ENCODE measurements around the gene FCN3.
"Not testable (repeated sequence)": the region's sequence is repeated elsewhere in the genome, so short reads cannot be mapped to it uniquely, and the experiment has no call there.

The FCN3 gene

DNA sequence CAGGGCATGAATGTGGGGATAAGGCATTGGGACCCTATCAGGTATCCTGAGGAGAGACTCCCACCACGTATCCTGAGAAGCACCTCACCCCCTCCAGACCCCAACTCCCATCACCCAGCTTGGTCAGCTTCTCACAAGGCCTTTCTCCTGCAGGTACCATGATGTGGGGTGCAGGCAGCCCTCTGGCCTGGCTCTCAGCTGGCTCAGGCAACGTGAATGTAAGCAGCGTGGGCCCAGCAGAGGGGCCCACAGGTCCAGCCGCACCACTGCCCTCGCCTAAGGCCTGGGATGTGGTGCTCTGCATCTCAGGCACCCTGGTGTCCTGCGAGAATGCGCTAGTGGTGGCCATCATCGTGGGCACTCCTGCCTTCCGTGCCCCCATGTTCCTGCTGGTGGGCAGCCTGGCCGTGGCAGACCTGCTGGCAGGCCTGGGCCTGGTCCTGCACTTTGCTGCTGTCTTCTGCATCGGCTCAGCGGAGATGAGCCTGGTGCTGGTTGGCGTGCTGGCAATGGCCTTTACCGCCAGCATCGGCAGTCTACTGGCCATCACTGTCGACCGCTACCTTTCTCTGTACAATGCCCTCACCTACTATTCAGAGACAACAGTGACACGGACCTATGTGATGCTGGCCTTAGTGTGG is 19.1 kb upstream of the FCN3 start:
- Histone ChIP-seq H3K9ac (ENCODE audit: low read depth, low read length) (peak overlapping the region; percentile 96; the same call in 1 of the 2 replicates), H3K9me3 (ENCODE audit: control insufficient read depth, insufficient read depth, low read length) (no peaks in the 10 kb centered on the region), H3K36me3 (ENCODE audit: insufficient read depth, low read length) (no peaks in the 10 kb centered on the region), H3K4me1 (ENCODE audit: insufficient read depth, low read length) (peaks cover 19% of the 10 kb centered on the region)

DNA sequence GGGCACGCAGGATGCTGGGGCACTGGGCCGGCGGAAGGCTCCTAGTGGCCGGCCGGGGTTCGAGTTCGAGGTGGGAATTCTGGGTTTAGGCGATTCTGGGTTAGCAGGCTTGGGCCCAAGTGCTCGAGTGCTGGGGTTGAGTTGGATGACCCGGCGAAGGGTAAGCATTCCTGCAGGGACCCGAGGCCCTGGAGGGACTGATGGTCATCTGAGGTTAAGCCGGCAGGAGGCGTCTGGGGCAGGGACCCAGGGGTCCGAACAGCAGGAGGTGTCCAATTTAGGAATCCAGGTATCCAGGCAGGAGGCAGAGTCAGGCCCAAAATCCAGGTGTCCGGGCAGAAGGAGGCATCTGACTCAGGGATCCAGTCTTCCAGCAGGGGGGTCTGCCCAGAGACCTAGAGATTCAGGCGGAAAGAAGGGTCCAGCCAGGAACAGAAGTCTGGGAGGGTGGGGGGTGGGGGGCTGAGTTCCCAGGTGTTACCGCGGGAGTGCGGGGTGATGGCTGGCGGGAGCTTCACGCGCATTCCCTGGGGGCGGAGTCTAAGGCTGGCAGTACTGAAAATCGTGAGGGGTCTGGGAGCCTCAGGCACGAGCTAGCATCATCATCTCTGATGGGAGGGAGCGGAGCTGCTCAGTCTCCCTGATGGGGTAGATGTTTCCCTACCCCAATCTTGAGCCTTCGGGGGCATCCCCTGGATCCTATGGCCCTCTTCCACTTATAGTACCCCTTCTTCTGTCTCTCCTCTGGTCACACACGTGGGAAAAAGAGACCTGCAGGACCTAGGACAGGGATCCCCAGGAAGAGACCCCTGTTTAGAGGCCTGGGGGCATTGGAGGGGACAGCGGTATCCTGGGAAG is 18.4 kb upstream of the FCN3 start:
- peaks cover 12% of the 10 kb centered on the region for H3K4me1 ChIP-seq (ENCODE audit: insufficient read depth, low read length)
- no peaks in the 10 kb centered on the region for H3K9me3 ChIP-seq (ENCODE audit: control insufficient read depth, insufficient read depth, low read length)
- no peaks in the 10 kb centered on the region for H3K36me3 ChIP-seq (ENCODE audit: insufficient read depth, low read length)
- peak overlapping the region; percentile 96 for H3K9ac ChIP-seq (ENCODE audit: low read depth, low read length)

DNA sequence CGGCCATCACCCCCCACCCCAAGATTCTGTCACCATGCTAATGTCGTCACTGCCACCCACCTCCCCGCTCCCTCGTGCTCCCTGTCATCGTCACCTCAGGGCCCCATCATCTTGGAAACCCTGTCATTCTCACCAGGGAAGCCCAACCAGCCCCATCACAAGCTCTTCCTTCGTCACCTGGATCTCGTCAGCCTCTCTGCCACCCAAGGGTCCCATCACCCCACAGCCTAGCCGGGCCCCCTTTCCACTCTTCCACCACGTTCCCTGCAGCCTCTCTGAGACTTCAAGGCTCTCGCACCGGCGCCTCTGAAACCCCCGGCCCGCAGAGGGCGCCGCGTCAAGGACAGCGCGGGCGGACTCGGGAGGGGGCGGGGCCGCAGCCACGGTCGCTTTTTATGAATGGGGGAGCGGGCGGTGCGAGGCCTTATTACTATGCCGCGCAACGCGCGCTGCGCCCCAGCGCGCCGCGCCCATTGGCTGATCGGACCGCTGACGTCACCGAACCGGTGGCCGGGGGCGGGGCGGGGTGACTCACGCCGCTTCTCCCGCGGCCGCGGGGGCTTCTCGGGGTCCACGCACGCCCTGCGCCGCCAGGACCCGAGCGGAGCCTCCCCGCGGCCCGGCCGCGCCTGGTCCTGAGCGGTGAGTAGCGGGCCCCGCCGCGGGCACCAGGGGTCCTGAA is 17.6 kb upstream of the FCN3 start, which contains the start of gene GPR3:
TSS of gene GPR3 (plus strand) at position 527 of the 682 bp plus-strand sequence. CDS start 1,177 bp downstream, outside the sequence.
- Histone ChIP-seq H3K9ac (ENCODE audit: low read depth, low read length) (peak within 1 kb of the TSS; percentile 96), H3K36me3 (ENCODE audit: insufficient read depth, low read length) (no peaks in the 10 kb centered on the region), H3K9me3 (ENCODE audit: control insufficient read depth, insufficient read depth, low read length) (no peaks in the 10 kb centered on the region), H3K4me1 (ENCODE audit: insufficient read depth, low read length) (peaks cover 9% of the 10 kb centered on the region; the same call in 1 of the 2 replicates)

DNA sequence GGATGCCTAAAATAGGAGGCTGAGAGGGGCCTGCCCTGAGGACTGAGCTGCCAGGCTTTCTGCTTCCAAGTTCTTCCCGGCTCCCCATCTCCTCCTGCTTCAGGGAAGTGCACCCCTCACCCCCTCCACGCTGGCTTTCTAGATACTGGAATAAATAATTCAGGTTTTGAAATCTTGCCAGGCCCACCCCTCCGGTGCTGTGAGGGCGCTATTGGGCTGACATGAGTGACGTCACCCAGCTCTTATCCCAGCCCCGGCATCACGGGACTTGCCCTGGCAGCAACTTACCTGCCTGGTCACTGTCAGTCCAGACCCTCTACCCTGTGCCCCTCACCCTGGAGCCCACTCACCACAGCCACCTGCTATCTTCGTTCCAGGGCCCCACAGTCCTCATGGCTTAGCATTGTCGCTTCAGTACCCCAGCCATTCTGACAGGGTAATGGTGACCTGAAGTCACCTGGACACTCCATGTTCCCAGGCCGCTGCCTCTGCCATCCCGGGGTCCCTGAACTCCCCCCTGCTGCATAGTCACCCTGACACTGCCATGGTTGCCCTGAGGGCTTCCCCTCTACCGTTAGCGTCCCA is 17.0 kb upstream of the FCN3 start:
- Histone ChIP-seq H3K9me3 (ENCODE audit: control insufficient read depth, insufficient read depth, low read length) (no peaks in the 10 kb centered on the region), H3K4me1 (ENCODE audit: insufficient read depth, low read length) (peaks cover 6% of the 10 kb centered on the region; the same call in 1 of the 2 replicates), H3K36me3 (ENCODE audit: insufficient read depth, low read length) (no peaks in the 10 kb centered on the region), H3K9ac (ENCODE audit: low read depth, low read length) (peak overlapping the region; percentile 35)

DNA sequence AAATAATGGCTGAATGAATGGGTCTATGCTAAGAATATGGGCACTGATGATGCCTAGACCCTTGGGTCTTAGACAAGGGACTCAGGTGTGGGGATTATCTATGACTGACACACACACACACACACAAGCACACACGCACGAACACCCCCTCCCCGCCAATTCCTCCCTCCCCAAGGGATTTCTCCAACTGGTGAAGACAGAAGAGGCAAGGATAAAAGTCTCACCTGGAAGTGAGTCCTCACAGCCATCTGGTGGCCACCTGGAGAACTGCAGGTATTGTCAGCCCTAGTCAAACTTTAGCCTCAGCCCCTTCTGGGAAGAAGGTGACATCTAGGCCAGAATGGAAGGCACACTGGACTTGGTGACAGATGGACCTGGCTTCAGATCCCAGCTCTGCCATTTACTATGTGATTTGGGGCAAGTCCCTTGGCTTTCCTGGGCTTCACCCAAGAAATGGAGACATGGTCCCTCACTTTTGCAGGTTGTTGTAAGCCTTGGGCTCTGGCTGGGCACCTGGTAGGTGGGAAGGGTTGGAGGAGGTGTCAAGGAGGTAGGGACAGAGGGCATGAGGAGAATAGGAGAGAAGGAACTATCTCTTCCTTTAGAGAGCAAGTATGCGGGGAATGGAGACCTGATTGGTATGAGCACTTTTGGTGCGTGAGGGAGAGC is 13.8 kb upstream of the FCN3 start:
- Histone ChIP-seq H3K4me1 (ENCODE audit: insufficient read depth, low read length) (peaks cover 6% of the 10 kb centered on the region; the same call in 1 of the 2 replicates), H3K36me3 (ENCODE audit: insufficient read depth, low read length) (no peaks in the 10 kb centered on the region), H3K9ac (ENCODE audit: low read depth, low read length) (no peak overlapping the region), H3K9me3 (ENCODE audit: control insufficient read depth, insufficient read depth, low read length) (no peaks in the 10 kb centered on the region)

DNA sequence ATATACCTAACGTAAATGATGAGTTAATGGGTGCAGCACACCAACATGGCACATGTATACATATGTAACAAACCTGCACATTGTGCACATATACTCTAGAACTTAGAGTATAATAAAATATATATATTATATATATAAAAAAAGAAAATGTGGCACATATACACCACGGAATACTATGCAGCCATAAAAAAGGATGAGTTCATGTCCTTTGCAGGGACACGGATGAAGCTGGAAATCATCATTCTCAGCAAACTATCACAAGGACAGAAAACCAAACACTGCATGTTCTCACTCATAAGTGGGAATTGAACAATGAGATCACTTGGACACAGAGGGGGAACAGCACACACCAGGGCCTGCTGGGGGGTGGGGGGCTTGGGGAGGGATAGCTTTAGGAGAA is 10.2 kb upstream of the FCN3 start:
- not testable (repeated sequence) for H3K36me3 ChIP-seq (ENCODE audit: insufficient read depth, low read length); H3K9me3 ChIP-seq (ENCODE audit: control insufficient read depth, insufficient read depth, low read length); H3K4me1 ChIP-seq (ENCODE audit: insufficient read depth, low read length); H3K9ac ChIP-seq (ENCODE audit: low read depth, low read length)

DNA sequence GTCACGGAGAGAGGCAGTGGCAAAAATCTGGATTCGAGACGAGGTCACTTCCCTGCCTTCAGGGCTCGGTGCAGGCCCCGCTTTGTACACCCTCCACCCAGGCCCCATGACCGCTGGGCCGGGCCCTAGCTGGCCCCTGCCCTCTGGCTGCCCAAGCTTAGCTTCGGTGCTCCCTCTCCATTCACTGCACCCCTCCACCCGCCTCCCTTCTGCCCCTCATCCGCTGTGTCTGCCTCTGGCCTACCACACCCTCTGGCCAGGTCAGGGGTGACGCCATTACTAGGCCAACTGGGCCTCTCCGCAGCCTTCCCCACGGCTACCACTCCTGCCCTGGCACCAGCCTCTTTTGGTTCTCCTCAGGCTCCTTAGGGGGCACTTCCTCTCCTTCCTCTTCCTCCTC is 9.0 kb upstream of the FCN3 start:
- H3K4me1 ChIP-seq (ENCODE audit: insufficient read depth, low read length) = no peaks in the 10 kb centered on the region
- H3K36me3 ChIP-seq (ENCODE audit: insufficient read depth, low read length) = no peaks in the 10 kb centered on the region
- peak overlapping the region; percentile 37; the same call in 1 of the 2 replicates for H3K9ac ChIP-seq (ENCODE audit: low read depth, low read length)

DNA sequence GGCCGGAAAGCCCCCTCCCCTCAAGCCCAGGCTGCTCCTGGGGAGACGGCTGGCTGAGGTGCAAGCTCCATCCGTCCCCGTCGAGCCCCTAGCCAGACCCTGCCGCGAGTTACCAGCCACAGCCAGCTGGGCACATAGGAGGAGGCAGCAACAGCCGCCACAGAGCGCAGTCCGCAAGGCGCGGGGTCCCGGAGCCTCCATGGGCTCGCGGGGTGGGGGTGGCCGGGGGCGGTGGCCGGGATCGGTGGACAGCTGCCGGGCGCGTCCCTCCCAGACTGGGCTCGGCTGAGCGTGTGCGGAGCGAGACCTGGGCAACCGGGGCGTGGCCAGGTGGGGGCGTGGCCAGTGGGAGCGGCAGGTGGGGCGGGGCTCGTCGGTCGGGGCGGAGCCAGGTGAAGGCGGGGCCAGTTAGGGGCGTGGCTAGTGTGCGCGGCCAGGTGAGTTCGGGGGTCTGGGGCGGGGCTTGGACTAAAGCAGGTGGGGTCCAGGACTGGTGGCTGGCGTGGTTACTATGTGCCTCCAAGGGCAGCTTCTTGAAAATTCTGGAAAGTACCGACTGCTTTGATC is 8.5 kb upstream of the FCN3 start, which contains the start of gene CD164L2:
TSS of gene CD164L2 (minus strand) at position 295 of the 567 bp plus-strand sequence. CDS start at position 201, 94 bp downstream.
- Histone ChIP-seq H3K36me3 (ENCODE audit: insufficient read depth, low read length) (no peaks in the 10 kb centered on the region), H3K4me1 (ENCODE audit: insufficient read depth, low read length) (no peaks in the 10 kb centered on the region), H3K9me3 (ENCODE audit: control insufficient read depth, insufficient read depth, low read length) (no peaks in the 10 kb centered on the region), H3K9ac (ENCODE audit: low read depth, low read length) (peak within 1 kb of the TSS; percentile 37; the same call in 1 of the 2 replicates)

More for the DNA sequence above, 9.0 kb upstream of the FCN3 start:
- no peaks in the 10 kb centered on the region for H3K9me3 ChIP-seq (ENCODE audit: control insufficient read depth, insufficient read depth, low read length)

DNA sequence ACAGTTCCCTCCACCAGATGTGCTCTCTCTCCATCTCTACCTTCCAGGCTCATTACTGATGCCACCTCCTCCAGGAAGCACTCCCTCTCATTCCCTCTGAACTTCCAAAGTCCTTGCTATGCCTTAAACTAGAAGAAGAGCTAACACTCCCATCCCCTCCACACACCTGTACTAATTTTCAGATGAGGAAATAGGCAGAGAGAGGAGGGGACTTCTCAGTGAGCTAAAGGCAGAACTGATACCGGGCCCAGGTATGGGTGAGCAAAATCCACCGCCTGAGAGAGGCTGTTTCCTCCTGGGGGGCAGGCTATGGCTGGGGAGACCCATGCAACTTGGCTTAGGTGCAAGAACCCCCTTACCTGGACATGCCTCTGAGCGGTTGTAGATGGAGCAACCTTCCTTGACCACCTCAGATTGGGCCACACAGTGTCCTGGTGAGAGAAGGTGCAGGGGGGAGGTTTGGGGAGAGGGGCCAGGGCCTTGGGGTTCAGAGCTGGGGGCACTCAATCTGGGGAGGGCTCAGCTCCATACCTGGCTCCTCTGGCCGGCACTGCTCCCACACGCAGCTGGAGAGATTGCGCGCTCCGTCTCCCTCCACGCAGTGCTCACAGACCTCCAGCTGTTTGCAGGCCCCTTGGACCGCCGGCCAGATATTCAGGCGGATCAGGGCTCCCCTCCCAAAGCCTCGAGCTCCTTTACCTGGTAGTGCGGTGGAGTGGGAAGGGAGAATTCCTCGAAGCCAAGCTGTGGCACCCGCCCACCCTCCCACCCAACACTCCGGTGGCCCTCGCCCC is 7.5 kb upstream of the FCN3 start:
- Histone ChIP-seq H3K4me1 (ENCODE audit: insufficient read depth, low read length) (no peaks in the 10 kb centered on the region), H3K9ac (ENCODE audit: low read depth, low read length) (no peak overlapping the region), H3K36me3 (ENCODE audit: insufficient read depth, low read length) (no peaks in the 10 kb centered on the region), H3K9me3 (ENCODE audit: control insufficient read depth, insufficient read depth, low read length) (no peaks in the 10 kb centered on the region)

DNA sequence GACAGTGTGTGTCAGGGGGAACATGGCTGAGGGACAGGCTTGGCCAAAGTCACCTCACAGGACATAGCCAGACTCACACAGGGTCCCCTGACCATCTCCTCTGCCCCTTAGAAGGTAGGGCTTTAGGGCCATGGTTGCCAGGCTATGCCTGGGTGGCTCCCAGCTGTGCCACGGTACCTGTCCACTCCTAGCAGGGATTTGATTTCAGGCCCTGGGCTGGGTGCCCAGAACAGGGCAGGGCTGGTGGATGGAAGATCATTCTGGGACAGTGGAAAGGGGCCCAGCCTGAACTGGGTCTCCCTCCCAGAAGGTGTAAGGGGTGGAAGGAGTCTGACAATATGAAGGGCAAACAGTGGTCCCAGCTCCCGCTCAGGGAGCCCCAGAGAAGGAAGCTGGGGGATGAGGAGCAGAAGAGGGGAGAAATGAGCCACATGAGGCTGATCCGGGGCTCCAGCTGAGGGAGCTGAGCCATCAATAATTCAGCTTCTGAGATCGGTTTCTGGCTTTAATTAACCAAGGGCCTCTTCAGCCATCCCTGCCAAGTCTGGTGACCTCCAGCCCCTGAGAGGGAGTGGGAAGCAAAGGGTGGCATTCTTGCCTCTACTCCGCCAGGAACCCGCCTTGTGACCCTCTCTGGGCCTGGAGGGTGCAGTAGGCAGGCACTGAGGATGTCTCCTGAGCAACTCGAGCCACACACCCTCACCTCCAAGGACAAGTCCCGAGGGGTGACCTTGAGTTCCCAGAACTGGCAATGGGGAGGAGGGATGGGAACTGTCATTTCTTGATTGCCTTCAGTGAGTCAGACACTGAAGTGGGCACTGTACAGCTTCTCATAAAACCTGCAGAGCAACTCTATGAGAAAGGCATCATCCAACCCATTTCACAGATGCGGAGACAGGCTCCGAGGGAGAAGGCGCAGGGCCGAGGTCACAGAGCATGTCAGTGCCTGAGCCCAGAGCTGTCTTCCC is 6.4 kb upstream of the FCN3 start:
- no peaks in the 10 kb centered on the region for H3K36me3 ChIP-seq (ENCODE audit: insufficient read depth, low read length)
- H3K9me3 ChIP-seq (ENCODE audit: control insufficient read depth, insufficient read depth, low read length) = no peaks in the 10 kb centered on the region
- H3K9ac ChIP-seq (ENCODE audit: low read depth, low read length) = no peak overlapping the region
- H3K4me1 ChIP-seq (ENCODE audit: insufficient read depth, low read length) = no peaks in the 10 kb centered on the region

DNA sequence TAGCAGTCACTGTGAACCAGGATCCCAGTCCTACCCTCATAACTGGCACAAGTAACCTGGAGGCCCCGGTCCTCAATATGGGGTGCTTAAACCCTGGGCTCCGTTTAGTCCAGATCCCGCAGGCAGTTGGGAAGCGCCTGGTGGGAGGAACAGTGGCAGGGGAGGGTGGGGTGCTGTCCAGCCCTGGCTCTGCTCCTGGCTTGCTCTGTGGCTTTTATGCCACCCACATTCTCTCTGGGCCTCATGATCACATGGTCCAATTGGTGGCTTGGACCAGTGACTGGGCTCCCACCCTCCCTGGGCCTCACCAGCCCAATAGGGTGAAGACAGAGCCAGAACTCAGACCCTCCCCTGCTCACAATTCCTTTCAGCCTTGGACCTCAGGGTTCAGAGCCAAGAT is 5.6 kb upstream of the FCN3 start:
- no peaks in the 10 kb centered on the region for H3K9me3 ChIP-seq (ENCODE audit: control insufficient read depth, insufficient read depth, low read length)
- no peaks in the 10 kb centered on the region for H3K4me1 ChIP-seq (ENCODE audit: insufficient read depth, low read length)
- H3K9ac ChIP-seq (ENCODE audit: low read depth, low read length) = no peak overlapping the region
- no peaks in the 10 kb centered on the region for H3K36me3 ChIP-seq (ENCODE audit: insufficient read depth, low read length)

DNA sequence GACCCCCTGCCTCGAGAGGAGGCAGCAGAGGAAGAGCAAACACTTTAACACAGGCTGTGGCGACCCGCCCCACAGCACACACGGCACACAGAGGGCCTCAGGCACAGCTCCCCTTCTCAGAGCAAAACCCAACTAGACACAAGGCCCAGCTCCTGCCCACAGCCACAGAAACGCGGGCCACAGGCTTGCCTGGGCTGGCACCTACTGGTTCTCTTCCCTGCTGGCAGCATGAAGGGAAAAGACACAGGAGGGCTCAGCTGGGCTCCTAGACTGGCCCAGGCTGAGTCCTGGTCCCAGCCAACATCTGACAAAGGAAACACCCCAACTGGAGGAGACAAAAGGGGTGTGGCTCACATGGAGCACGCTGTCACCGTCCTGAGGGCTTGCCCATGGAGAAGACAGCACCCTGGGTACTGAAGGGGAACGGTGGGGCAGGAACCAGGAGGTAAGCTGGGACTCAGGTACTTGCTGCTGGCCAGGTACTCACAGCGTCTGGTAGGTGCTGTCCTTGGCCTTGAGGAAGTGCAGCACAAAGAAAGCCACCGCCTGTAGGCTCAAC is 5.0 kb upstream of the FCN3 start:
- no peaks in the 10 kb centered on the region for H3K4me1 ChIP-seq (ENCODE audit: insufficient read depth, low read length)
- H3K36me3 ChIP-seq (ENCODE audit: insufficient read depth, low read length) = no peaks in the 10 kb centered on the region
- no peaks in the 10 kb centered on the region for H3K9me3 ChIP-seq (ENCODE audit: control insufficient read depth, insufficient read depth, low read length)
- H3K9ac ChIP-seq (ENCODE audit: low read depth, low read length) = no peak overlapping the region
